Hematopoietic multipotent progenitor cell (in vitro differentiated cells): ENCODE data around the gene ALDH3B2. TPM values are rescaled to one million over a fixed set of nuclear protein-coding genes. Genes with fewer than 3 reads are reported as not detected.
A peak's percentile ranks its signal among the peaks of the same experiment; 100 is the strongest.

ENCODE experiments used
- DNase-seq, 3 donors: peaks; one replicate each; pipeline ENCODE4 v3.0.0-alpha.2; 2011 to 2015; ENCODE audit warnings: low read depth in 2 of 3, low spot score in 2 of 3
- small RNA-seq: library from RNA; depleted of rRNA; stranded (forward); fragments of <200 nt; gene quantifications from one replicate; pipeline ENCODE3, GENCODE V24; 2012
- total RNA-seq: library from RNA; depleted of rRNA; stranded (reverse); fragments of >200 nt; gene quantifications from one replicate; pipeline ENCODE4 v1.2.3, GENCODE V29; 2012

ALDH3B2 gene
- total RNA-seq, 1 donor = under 0.01 TPM

GRCh38 chr11:67617243-67617953, 57.0 kb downstream of the ALDH3B2 start:
- DNase-seq = no peak

- no peak for DNase-seq
Measured at GRCh38 chr11:67616431-67617242, 57.8 kb downstream of the ALDH3B2 start.

- peak in 1 of 3 donors; percentile 37 for DNase-seq
Measured at GRCh38 chr11:67615728-67616430, 58.5 kb downstream of the ALDH3B2 start.

- peak in 2 of 3 donors; percentile 46 to 58 for DNase-seq
Measured at GRCh38 chr11:67614730-67615714, 59.4 kb downstream of the ALDH3B2 start.

- peak; percentile 77 to 92 (median 86) for DNase-seq
Measured at GRCh38 chr11:67613960-67614715, 60.3 kb downstream of the ALDH3B2 start.

GRCh38 chr11:67613313-67613959, 61.0 kb downstream of the ALDH3B2 start:
- DNase-seq = no peak

GRCh38 chr11:67612751-67613150, 61.7 kb downstream of the ALDH3B2 start:
- no peak for DNase-seq

Small RNA genes within 50 kb of the gene (small RNA-seq; reads per million reads assigned to genes)
- 4.5 reads per million, percentile 86 among the genes with 10 or more reads in this experiment for gene RPL37P2

Other genes with a start within 250 kb of the ALDH3B2 start
- 63.0 TPM for gene RPS6KB2, start 246.1 kb downstream of the ALDH3B2 start, total RNA-seq
- 230 TPM for gene PTPRCAP, start 236.9 kb downstream of the ALDH3B2 start, total RNA-seq
- gene CORO1B, start 231.1 kb downstream of the ALDH3B2 start, total RNA-seq = 120 TPM
- gene GPR152, start 221.9 kb downstream of the ALDH3B2 start, total RNA-seq = 0.27 TPM
- 1.6 TPM for gene CABP4, start 219.3 kb downstream of the ALDH3B2 start, total RNA-seq
- gene TMEM134, start 205.4 kb downstream of the ALDH3B2 start, total RNA-seq = 30.4 TPM
- 141 TPM for gene AIP, start 191.6 kb downstream of the ALDH3B2 start, total RNA-seq
- gene PITPNM1, start 169.3 kb downstream of the ALDH3B2 start, total RNA-seq = 21.0 TPM
- 42.5 TPM for gene CDK2AP2, start 166.5 kb downstream of the ALDH3B2 start, total RNA-seq
- gene CABP2, start 151.2 kb downstream of the ALDH3B2 start, total RNA-seq = not detected
- 593 TPM for gene GSTP1, start 90.8 kb downstream of the ALDH3B2 start, total RNA-seq
- gene NDUFV1, start 67.7 kb downstream of the ALDH3B2 start, total RNA-seq = 234 TPM
- 19.9 TPM for gene NUDT8, start 44.7 kb downstream of the ALDH3B2 start, total RNA-seq
- not detected for gene TBX10, start 34.9 kb downstream of the ALDH3B2 start, total RNA-seq
- 13.7 TPM for gene ACY3, start 23.9 kb downstream of the ALDH3B2 start, total RNA-seq